Measurements from ENCODE around the gene PNMA8B. TPM values are rescaled to one million over a fixed set of nuclear protein-coding genes. Genes with fewer than 3 reads are reported as not detected.
A peak's percentile ranks its signal among the peaks of the same experiment; 100 is the strongest.

Gene PNMA8B
- total RNA-seq, 6 experiments from 2014 or later = 0.02 to 0.17 (median 0.07) TPM; not detected in 2

- H3K36me3 Mint-ChIP-seq (ENCODE audit: low read depth) = no peaks in the 10 kb centered on the region
- peak overlapping the region; percentile 75 for H3K27ac Mint-ChIP-seq
- H3K4me1 Mint-ChIP-seq (ENCODE audit: low read depth) = peaks cover 36% of the 10 kb centered on the region
- peak overlapping the region; percentile 73 for H3K4me3 Mint-ChIP-seq
- peaks cover 3% of the 10 kb centered on the region for H3K27me3 Mint-ChIP-seq (ENCODE audit: insufficient read depth)
- no peaks in the 10 kb centered on the region for H3K9me3 Mint-ChIP-seq
- no peak for TF ChIP-seq CTCF (IDR thresholded peaks at IDR 0.05)
- DNase-seq = no peak
Measured at GRCh38 chr19:46481223-46481848, 14.3 kb downstream of the PNMA8B start.

- Mint-ChIP-seq H3K27me3 (ENCODE audit: insufficient read depth) (peaks cover 3% of the 10 kb centered on the region; the same call in 1 of the 2 replicates), H3K9me3 (no peaks in the 10 kb centered on the region), H3K4me1 (ENCODE audit: low read depth) (peaks cover 44% of the 10 kb centered on the region), H3K36me3 (ENCODE audit: low read depth) (no peaks in the 10 kb centered on the region), H3K27ac (peak overlapping the region; percentile 75), H3K4me3 (peak overlapping the region; percentile 73)
- no peak for TF ChIP-seq CTCF (IDR thresholded peaks at IDR 0.05)
- DNase-seq = no peak
Measured at GRCh38 chr19:46480415-46480814, 15.3 kb downstream of the PNMA8B start.

DNA sequence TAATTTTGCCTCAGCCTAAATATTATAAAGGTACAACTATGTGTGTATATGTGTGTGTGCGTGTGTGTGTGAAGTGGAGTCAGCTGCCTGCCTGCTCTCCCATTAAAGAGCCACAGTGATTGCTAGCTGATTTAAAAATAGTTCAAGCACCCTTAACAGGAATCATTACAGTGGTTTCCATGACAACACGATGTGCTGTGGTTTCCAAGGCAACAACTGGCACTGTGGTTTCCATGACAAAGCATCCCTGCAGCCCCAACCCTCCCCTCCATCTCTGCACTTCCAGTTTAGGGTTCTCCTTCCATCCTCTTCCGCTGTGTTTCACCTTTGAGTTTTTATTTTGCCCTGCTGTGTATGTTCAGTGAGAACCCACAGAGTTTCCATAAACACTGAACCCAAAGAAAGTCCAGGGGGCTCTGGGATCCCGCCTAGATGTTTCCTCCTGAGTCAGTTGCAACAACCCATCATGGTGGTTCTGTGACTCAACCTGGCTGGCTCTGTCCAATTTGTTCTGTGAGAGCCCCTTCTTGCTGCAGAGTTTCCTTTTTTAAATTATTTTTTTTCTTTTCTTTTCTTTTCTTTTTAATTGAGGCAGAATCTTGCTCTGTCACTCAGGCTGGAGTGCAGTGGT, 17.2 kb downstream of the PNMA8B start:
- peak; percentile 78 for DNase-seq
- H3K4me1 Mint-ChIP-seq (ENCODE audit: low read depth) = peaks cover 44% of the 10 kb centered on the region
- TF ChIP-seq CTCF (IDR thresholded peaks at IDR 0.05) = no peak
- no peaks in the 10 kb centered on the region for H3K36me3 Mint-ChIP-seq (ENCODE audit: low read depth)
- no peaks in the 10 kb centered on the region; the same call in 1 of the 2 replicates for H3K27me3 Mint-ChIP-seq (ENCODE audit: insufficient read depth)
- H3K27ac Mint-ChIP-seq = peak overlapping the region; percentile 82
- H3K9me3 Mint-ChIP-seq = no peaks in the 10 kb centered on the region
- H3K4me3 Mint-ChIP-seq = no peak overlapping the region

DNA sequence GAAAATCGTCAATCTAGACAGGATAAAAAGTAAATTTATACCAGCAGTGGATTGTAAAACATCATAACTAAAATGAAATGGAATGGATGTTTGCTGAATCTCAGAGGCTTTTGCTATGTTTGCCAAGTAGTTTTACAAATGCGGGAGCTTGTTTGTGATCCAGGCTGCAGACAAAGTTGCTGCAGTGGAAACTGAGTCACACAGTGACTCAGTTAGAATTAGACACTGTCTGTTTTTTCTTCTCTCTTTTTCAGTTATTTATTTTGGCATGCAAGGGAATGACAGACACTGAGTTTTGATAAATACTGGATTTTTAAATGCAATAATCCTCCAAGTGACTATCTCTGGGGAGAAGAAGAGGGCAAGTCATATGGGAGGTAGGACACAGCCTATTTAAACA, 19.7 kb downstream of the PNMA8B start:
- DNase-seq = no peak
- Mint-ChIP-seq H3K27me3 (ENCODE audit: insufficient read depth) (no peaks in the 10 kb centered on the region; the same call in 1 of the 2 replicates), H3K27ac (no peak overlapping the region)

DNA sequence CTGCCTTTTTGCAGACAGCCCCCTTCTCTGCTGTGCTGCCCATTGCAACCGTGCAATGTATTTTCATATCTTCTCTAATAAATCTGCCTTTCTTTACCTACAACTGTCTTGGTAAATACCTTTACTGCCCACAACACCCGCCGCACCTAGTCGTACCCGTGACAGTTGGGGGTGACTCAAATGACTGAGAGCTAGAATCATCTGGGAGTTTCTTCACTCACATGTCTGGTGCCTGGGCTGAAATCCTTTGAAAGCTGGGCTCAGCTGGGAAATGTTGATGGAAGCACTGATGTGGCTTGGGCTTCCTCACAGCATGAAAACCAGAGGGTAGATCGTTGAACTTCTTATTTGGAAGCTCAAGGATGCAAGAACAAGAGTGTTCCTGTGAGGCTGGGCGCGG, 21.5 kb downstream of the PNMA8B start:
- no peak for TF ChIP-seq CTCF (IDR thresholded peaks at IDR 0.05)
- H3K27ac Mint-ChIP-seq = no peak overlapping the region
- H3K27me3 Mint-ChIP-seq (ENCODE audit: insufficient read depth) = no peaks in the 10 kb centered on the region; the same call in 1 of the 2 replicates
- peaks cover 40% of the 10 kb centered on the region for H3K4me1 Mint-ChIP-seq (ENCODE audit: low read depth)
- no peak overlapping the region for H3K4me3 Mint-ChIP-seq
- H3K9me3 Mint-ChIP-seq = no peaks in the 10 kb centered on the region
- H3K36me3 Mint-ChIP-seq (ENCODE audit: low read depth) = peaks cover 12% of the 10 kb centered on the region; the same call in 1 of the 2 replicates
- DNase-seq = no peak

More for the DNA sequence above, 19.7 kb downstream of the PNMA8B start:
- TF ChIP-seq CTCF (IDR thresholded peaks at IDR 0.05) = no peak
- peaks cover 36% of the 10 kb centered on the region for H3K4me1 Mint-ChIP-seq (ENCODE audit: low read depth)
- no peak overlapping the region for H3K4me3 Mint-ChIP-seq
- H3K36me3 Mint-ChIP-seq (ENCODE audit: low read depth) = peaks cover 1% of the 10 kb centered on the region; the same call in 1 of the 2 replicates
- H3K9me3 Mint-ChIP-seq = no peaks in the 10 kb centered on the region
